Measurements from ENCODE around the gene RNMT. TPM values are rescaled to one million over a fixed set of nuclear protein-coding genes. Genes with fewer than 3 reads are reported as not detected.
"Not testable (repeated sequence)": the region's sequence is repeated elsewhere in the genome, so short reads cannot be mapped to it uniquely, and the experiment has no call there.

Gene RNMT
- total and polyA plus RNA-seq, 2 experiments from 2014 or later = 40.7 to 188 TPM

- Histone ChIP-seq H3K4me2 (no peak overlapping the region), H3K9me2 (ENCODE audit: insufficient read depth) (0 out of 2 replicates have a peak, but pooled peaks cover 2% of the 10 kb centered on the region), H3K4me1 (ENCODE audit: insufficient read depth) (no peaks in the 10 kb centered on the region), H3K27ac (ENCODE audit: low read depth) (no peak overlapping the region), H3K36me3 (ENCODE audit: insufficient read depth) (no peaks in the 10 kb centered on the region), H2AFZ (no peak overlapping the region), H3F3A (replicated peaks; ENCODE audit: low read depth) (no peaks in the 10 kb centered on the region), H3K79me2 (replicated peaks; ENCODE audit: insufficient read depth) (peaks cover 64% of the 10 kb centered on the region), H4K20me1 (replicated peaks; ENCODE audit: insufficient read depth) (peaks cover 8% of the 10 kb centered on the region; the same call in 1 of the 2 replicates), H3K4me3 (no peak overlapping the region), H3K27me3 (ENCODE audit: insufficient read depth) (no peaks in the 10 kb centered on the region)
- TF ChIP-seq ZNF331 (CRISPR knock-in tag; IDR thresholded peaks at IDR 0.05; ENCODE audit: low read depth) (no peak), NANOG (IDR thresholded peaks at IDR 0.05; ENCODE audit: borderline replicate concordance) (no peak), CREB1 (CRISPR knock-in tag; IDR thresholded peaks at IDR 0.05; ENCODE audit: low read depth) (no peak), JUNB (IDR thresholded peaks at IDR 0.05; ENCODE audit: unreplicated experiment) (no peak), ZNF462 (CRISPR knock-in tag; IDR thresholded peaks at IDR 0.05) (no peak), REST (IDR thresholded peaks at IDR 0.05; ENCODE audit: unreplicated experiment) (no peak)
- DNase-seq (ENCODE audit: low spot score) (no peak), ATAC-seq (no peak)
- H3K27ac Mint-ChIP-seq = no peak overlapping the region
- peaks cover 8% of the 10 kb centered on the region for H3K4me1 Mint-ChIP-seq
- H3K36me3 Mint-ChIP-seq (ENCODE audit: low read depth) = peaks cover 37% of the 10 kb centered on the region
- H3K4me3 Mint-ChIP-seq = no peak overlapping the region
- no peaks in the 10 kb centered on the region for H3K27me3 Mint-ChIP-seq (ENCODE audit: insufficient read depth, low read depth, poor library complexity)
- H3K9me3 Mint-ChIP-seq = peaks cover 28% of the 10 kb centered on the region
These were observed 38.0 kb upstream of the RNMT start for GRCh38 chr18:13688191-13689136.

DNA sequence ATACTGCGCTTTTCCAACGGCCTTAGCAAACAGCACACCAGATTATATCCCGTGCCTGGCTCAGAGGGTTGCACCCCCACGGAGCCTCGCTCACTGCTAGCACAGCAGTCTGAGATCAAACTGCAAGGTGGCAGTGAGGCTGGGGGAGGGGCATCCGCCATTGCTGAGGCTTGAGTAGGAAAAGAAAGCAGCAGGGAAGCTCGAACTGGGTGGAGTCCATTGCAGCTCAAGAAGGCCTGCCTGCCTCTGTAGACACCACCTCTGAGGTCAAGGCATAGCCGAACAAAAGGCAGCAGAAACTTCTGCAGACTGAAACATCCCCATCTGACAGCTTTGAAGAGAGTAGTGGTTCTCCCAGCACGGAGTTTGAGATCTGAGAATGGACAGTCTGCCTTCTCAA, 36.4 kb upstream of the RNMT start:
- H3K27ac ChIP-seq (ENCODE audit: low read depth); H3F3A ChIP-seq (replicated peaks; ENCODE audit: low read depth); H3K4me3 ChIP-seq; H3K36me3 ChIP-seq (ENCODE audit: insufficient read depth); H2AFZ ChIP-seq; H3K27ac Mint-ChIP-seq; DNase-seq (ENCODE audit: low spot score); H3K4me3 Mint-ChIP-seq; H3K4me2 ChIP-seq; H3K4me1 ChIP-seq (ENCODE audit: insufficient read depth); H3K4me1 Mint-ChIP-seq; H3K27me3 ChIP-seq (ENCODE audit: insufficient read depth); H4K20me1 ChIP-seq (replicated peaks; ENCODE audit: insufficient read depth); ATAC-seq; H3K9me2 ChIP-seq (ENCODE audit: insufficient read depth); H3K27me3 Mint-ChIP-seq (ENCODE audit: insufficient read depth, low read depth, poor library complexity): not testable (repeated sequence)
- Mint-ChIP-seq H3K9me3 (peaks cover 44% of the 10 kb centered on the region), H3K36me3 (ENCODE audit: low read depth) (peaks cover 44% of the 10 kb centered on the region)
- peaks cover 60% of the 10 kb centered on the region for H3K79me2 ChIP-seq (replicated peaks; ENCODE audit: insufficient read depth)

- H2AFZ ChIP-seq; DNase-seq (ENCODE audit: low spot score); H3K9me2 ChIP-seq (ENCODE audit: insufficient read depth); H4K20me1 ChIP-seq (replicated peaks; ENCODE audit: insufficient read depth); H3K36me3 ChIP-seq (ENCODE audit: insufficient read depth); H3K4me3 ChIP-seq; H3K4me2 ChIP-seq; ATAC-seq; H3K27me3 ChIP-seq (ENCODE audit: insufficient read depth); H3K27me3 Mint-ChIP-seq (ENCODE audit: insufficient read depth, low read depth, poor library complexity); H3K27ac Mint-ChIP-seq; H3K4me1 Mint-ChIP-seq; H3K27ac ChIP-seq (ENCODE audit: low read depth); H3K4me3 Mint-ChIP-seq; H3F3A ChIP-seq (replicated peaks; ENCODE audit: low read depth); H3K4me1 ChIP-seq (ENCODE audit: insufficient read depth): not testable (repeated sequence)
- Mint-ChIP-seq H3K36me3 (ENCODE audit: low read depth) (peaks cover 44% of the 10 kb centered on the region), H3K9me3 (peaks cover 59% of the 10 kb centered on the region)
- H3K79me2 ChIP-seq (replicated peaks; ENCODE audit: insufficient read depth) = peaks cover 88% of the 10 kb centered on the region
These were observed 31.1 kb upstream of the RNMT start for GRCh38 chr18:13695337-13695736.
